ENCODE data around the gene PPM1F.

Gene PPM1F

GRCh38 chr22:21994881-21995444 is 42.3 kb upstream of the PPM1F start:
- in situ Hi-C loops (cut with HindIII; ENCODE audit: low sequenced_read_pairs): no loop called here
- H3K4me3 ChIP-seq (ENCODE audit: low read depth, low read length): no peak overlapping the region
- TF ChIP-seq, protein P1, sequence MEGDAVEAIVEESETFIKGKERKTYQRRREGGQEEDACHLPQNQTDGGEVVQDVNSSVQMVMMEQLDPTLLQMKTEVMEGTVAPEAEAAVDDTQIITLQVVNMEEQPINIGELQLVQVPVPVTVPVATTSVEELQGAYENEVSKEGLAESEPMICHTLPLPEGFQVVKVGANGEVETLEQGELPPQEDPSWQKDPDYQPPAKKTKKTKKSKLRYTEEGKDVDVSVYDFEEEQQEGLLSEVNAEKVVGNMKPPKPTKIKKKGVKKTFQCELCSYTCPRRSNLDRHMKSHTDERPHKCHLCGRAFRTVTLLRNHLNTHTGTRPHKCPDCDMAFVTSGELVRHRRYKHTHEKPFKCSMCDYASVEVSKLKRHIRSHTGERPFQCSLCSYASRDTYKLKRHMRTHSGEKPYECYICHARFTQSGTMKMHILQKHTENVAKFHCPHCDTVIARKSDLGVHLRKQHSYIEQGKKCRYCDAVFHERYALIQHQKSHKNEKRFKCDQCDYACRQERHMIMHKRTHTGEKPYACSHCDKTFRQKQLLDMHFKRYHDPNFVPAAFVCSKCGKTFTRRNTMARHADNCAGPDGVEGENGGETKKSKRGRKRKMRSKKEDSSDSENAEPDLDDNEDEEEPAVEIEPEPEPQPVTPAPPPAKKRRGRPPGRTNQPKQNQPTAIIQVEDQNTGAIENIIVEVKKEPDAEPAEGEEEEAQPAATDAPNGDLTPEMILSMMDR (IDR thresholded peaks at IDR 0.05; ENCODE audit: low read depth, low read length, missing control alignments): no peak
- no peak for DNase-seq (ENCODE audit: low read depth)

DNA sequence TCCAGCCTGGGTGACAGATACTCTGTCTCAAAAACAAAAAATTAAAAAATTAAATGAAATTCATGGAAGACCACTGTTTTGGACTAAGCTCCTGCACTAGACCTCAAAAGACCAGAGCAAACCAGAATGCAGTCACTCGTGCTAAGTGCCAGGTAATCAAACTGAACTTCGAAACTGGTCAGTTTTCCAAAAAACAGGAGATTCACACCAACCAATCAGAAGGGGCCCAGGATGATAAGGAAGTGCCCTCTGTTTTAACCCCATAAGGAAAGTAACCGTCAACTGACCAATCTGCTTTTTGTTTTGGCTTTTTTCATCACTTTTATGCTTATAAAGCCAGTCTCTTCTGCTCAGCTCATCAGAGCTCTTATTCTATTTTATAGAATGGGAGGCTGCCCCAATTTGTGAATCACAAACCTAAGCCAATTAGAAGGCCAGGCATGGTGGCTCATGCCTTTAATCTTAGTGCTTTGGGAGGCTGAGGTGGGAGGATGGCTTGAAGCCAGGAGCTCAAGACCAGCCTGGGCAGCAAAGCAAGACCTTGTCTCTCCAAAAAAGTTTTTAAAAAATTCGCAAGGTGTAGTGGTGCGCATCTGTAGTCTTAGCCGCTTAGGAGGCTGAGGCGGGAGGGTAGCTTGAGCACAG is 40.1 kb upstream of the PPM1F start:
- in situ Hi-C loops (cut with HindIII; ENCODE audit: low sequenced_read_pairs): no loop called here
- no peak for DNase-seq (ENCODE audit: low read depth)
- TF ChIP-seq, protein P1 (IDR thresholded peaks at IDR 0.05; ENCODE audit: low read depth, low read length, missing control alignments): no peak
- no peak overlapping the region for H3K4me3 ChIP-seq (ENCODE audit: low read depth, low read length)

GRCh38 chr22:21991774-21992173 is 39.1 kb upstream of the PPM1F start:
- in situ Hi-C loops (cut with HindIII; ENCODE audit: low sequenced_read_pairs): no loop called here
- no peak overlapping the region for H3K4me3 ChIP-seq (ENCODE audit: low read depth, low read length)
- TF ChIP-seq, protein P1 (IDR thresholded peaks at IDR 0.05; ENCODE audit: low read depth, low read length, missing control alignments): no peak
- no peak for DNase-seq (ENCODE audit: low read depth)

DNA sequence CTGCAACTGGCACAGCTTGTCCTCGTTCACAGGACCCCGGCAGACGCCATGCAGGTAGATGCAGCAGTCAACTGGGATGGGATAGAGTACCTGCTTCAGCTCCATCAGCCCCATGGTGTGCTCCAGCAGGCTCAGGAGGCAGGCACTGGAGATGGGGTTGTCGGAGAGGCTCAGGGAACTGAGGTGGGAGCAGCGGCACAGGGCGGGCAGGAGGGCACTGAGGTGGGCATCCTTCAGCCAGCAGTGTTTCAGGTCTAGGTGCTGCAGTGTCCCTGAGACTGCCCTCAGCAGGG is 38.6 kb upstream of the PPM1F start:
- DNase-seq (ENCODE audit: low read depth): no peak
- TF ChIP-seq, protein P1 (IDR thresholded peaks at IDR 0.05; ENCODE audit: low read depth, low read length, missing control alignments): no peak
- H3K4me3 ChIP-seq (ENCODE audit: low read depth, low read length): no peak overlapping the region
- in situ Hi-C loops (cut with HindIII; ENCODE audit: low sequenced_read_pairs): no loop called here

GRCh38 chr22:21990445-21991303 is 38.0 kb upstream of the PPM1F start:
- in situ Hi-C loops (cut with HindIII; ENCODE audit: low sequenced_read_pairs): no loop called here
- no peak for DNase-seq (ENCODE audit: low read depth)
- no peak overlapping the region for H3K4me3 ChIP-seq (ENCODE audit: low read depth, low read length)
- TF ChIP-seq, protein P1 (IDR thresholded peaks at IDR 0.05; ENCODE audit: low read depth, low read length, missing control alignments): no peak

DNA sequence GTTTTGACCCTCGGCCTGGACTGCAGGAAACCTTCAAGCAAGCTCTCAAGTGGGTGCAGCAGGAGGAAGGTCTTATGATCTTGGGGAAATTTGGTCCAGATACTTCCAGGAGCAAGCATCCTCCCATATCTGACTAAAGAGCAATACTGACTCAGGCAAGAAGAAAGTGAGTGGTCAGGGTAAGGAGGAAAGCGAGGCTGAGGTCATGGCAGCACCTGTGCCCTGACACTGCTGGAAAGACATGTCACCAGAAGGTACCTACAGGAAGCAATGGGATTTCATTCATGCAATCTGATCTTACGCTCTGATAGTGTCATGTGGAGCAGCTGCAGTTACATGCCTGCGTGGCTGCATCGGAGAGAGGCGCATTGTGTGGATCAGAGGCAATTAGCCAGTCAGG is 36.4 kb upstream of the PPM1F start:
- in situ Hi-C loops (cut with HindIII; ENCODE audit: low sequenced_read_pairs): no loop called here
- DNase-seq (ENCODE audit: low read depth): no peak
- no peak overlapping the region for H3K4me3 ChIP-seq (ENCODE audit: low read depth, low read length)
- TF ChIP-seq, protein P1 (IDR thresholded peaks at IDR 0.05; ENCODE audit: low read depth, low read length, missing control alignments): no peak
